Pancreas (tissue), 10 donors: Measurements from ENCODE around the gene GPC5. TPM values are rescaled to one million over a fixed set of nuclear protein-coding genes. Genes with fewer than 3 reads are reported as not detected.
A peak's percentile ranks its signal among the peaks of the same experiment; 100 is the strongest.

Experiments used
- ATAC-seq, 4 donors: fragments of 200-7000 bp; cut with Tn5 transposase; one replicate each; pipeline versions ENCODE4 v1.8.0 to v1.9.1; 2020; ENCODE audit warnings: mild to moderate bottlenecking in 4 of 4, moderate library complexity in 4 of 4
- DNase-seq, 6 donors: peaks; one replicate each; pipeline ENCODE4 v3.0.0-alpha.2; 2020
- FAIRE-seq: peaks from 2 replicates; lab custom pipeline; 2012; peaks lifted over from hg19 to GRCh38; lab: Jason Lieb, UNC
- H3K27ac ChIP-seq, 4 donors: fragments of 200-600 bp; sonication (generic); 1 replicate in 3 of 4; 2 replicates in 1 of 4; pipeline versions ENCODE4 v1.5.0 to v1.8.0; 2020
- H3K27me3 ChIP-seq, 4 donors: fragments of 200-600 bp; one replicate each; pipeline ENCODE4 v1.8.0; 2021
- H3K36me3 ChIP-seq, 3 donors: fragments of 200-600 bp; sonication (generic) in 1 of 3; one replicate each; pipeline versions ENCODE4 v1.5.0 to v1.8.0; 2020 to 2021
- H3K4me1 ChIP-seq, 3 donors: fragments of 200-600 bp; one replicate each; pipeline ENCODE4 v1.8.0; 2021
- H3K4me3 ChIP-seq, 4 donors: fragments of 200-600 bp; sonication (generic) in 2 of 4; one replicate each; pipeline versions ENCODE4 v1.5.0 to v1.8.0; 2020 to 2021
- H3K9me3 ChIP-seq, 4 donors: fragments of 200-600 bp; one replicate each; pipeline ENCODE4 v1.8.0; 2021
- WGBS, 2 donors: extraction: QIAGEN DNeasy Blood & Tissue Kit; methylation state at CpG; one replicate each; pipeline ENCODE4 v1.1.7; 2013; 5-methylcytosine and 5-hydroxymethylcytosine counted together
- intact Hi-C, 3 donors: fragments of 100-400 bp; cut with DNase I; formaldehyde crosslinking; loops; one replicate each; pipeline versions ENCODE4 v1.11.1 to v1.14.2; 2022
- polyA plus RNA-seq, 2 donors: library from polyadenylated mRNA; stranded (reverse); fragments of 200-250 nt; gene quantifications; one replicate each; pipeline ENCODE4 v1.2.3, GENCODE V29; 2013
- total RNA-seq, 6 donors: library from RNA; stranded (reverse); fragmentation: NEBNext Ultra II Directional in 4 of 6; extraction: Animal tissue kit (Norgen Biotek cat#: 25700) in 4 of 6; gene quantifications; one replicate each; pipeline versions ENCODE4 v1.2.1 to v1.2.4, GENCODE V29; 2021 to 2023
- TF ChIP-seq, protein P1 (sequence below), 4 donors: fragments of 200-600 bp; sonication (generic) in 3 of 4; IDR thresholded peaks; one replicate each; pipeline versions ENCODE4 v1.5.0 to v1.8.0; 2021; ENCODE audit warnings: antibody characterized with exemption in 4 of 4
- donor health status: healthy with polysubstance abuse.
- donor health status: DM: no; HTN: no; CAD: no; lungs with moderate emphysema.
- donor health status: DM: no; HTN: no; CAD: no.
- donor health status: control.
- donor health status: control.
- donor health status: Bipolar disorder and iron deficiency.
- donor health status: DM: yes; HTN: yes; CAD: no.
- donor health status: DM: no; HTN: no; CAD: no.
- donor health status: DM: no; HTN: no; CAD: no.
- donor health status: DM: yes; HTN: yes; CAD: no.

Gene GPC5
- total and polyA plus RNA-seq, 8 donors: 0.12 to 0.35 (median 0.35) TPM; not detected in 5

DNA sequence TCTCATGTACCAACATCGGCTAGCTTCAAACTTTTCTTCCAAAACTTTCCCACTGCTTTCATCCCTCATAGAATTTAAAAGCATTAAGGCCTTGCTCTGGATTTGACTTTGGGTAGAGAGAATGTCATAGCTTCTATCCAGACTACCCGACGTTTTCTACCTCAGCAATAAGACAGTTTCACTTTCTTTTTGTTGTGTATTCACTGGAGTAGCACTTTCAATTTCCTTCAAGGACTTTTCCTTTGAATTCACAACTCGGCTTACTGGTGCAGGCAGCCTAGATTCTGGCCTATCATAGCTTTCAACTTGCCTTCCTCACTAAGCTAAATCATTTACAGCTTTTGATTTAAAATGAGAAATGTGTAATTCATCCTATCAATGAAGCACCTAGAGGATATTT, 1407.8 kb downstream of the GPC5 start:
- TF ChIP-seq, protein P1, sequence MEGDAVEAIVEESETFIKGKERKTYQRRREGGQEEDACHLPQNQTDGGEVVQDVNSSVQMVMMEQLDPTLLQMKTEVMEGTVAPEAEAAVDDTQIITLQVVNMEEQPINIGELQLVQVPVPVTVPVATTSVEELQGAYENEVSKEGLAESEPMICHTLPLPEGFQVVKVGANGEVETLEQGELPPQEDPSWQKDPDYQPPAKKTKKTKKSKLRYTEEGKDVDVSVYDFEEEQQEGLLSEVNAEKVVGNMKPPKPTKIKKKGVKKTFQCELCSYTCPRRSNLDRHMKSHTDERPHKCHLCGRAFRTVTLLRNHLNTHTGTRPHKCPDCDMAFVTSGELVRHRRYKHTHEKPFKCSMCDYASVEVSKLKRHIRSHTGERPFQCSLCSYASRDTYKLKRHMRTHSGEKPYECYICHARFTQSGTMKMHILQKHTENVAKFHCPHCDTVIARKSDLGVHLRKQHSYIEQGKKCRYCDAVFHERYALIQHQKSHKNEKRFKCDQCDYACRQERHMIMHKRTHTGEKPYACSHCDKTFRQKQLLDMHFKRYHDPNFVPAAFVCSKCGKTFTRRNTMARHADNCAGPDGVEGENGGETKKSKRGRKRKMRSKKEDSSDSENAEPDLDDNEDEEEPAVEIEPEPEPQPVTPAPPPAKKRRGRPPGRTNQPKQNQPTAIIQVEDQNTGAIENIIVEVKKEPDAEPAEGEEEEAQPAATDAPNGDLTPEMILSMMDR (IDR thresholded peaks at IDR 0.05): no peak
- intact Hi-C loops: no loop called here
- peak overlapping the region in 2 of 4 donors; percentile 39 to 56 for H3K27ac ChIP-seq
- DNase-seq: no peak
- no peaks in the 10 kb centered on the region for H3K36me3 ChIP-seq
- no peaks in the 10 kb centered on the region for H3K9me3 ChIP-seq
- H3K4me3 ChIP-seq: peak overlapping the region in 2 of 4 donors; percentile 20 to 38
- 21 to 37% methylated on average over 4 of the region's 4 CpGs for WGBS, 2 donors
- H3K4me1 ChIP-seq: peaks cover 0 to 19% (median 6%) of the 10 kb centered on the region in 3 donors
- FAIRE-seq: peak; percentile 65
- peak; percentile 72 to 97 (median 92) for ATAC-seq
- H3K27me3 ChIP-seq: no peaks in the 10 kb centered on the region

DNA sequence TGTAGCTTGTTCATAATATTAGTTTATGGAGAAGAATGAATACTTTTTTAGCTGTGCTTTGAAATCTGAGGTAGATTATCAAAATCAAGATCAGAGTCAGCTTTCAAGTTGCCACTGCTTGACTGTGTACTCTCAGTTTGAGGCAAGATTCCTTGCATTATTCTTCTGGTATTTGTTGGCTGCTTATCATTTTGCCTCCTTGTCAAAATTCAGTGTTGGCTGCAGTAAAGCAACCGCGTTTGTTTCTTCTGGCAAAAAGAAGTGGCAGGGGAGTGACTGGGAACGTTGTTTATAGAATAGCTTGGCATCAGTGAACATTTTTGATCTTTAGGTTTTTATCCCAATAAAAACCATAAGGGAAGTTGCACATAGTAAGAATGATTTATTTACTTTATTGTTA, 1408.9 kb downstream of the GPC5 start:
- H3K36me3 ChIP-seq: no peaks in the 10 kb centered on the region
- ATAC-seq: no peak
- peak overlapping the region in 1 of 4 donors; percentile 56 for H3K27ac ChIP-seq
- H3K9me3 ChIP-seq: no peaks in the 10 kb centered on the region
- H3K4me1 ChIP-seq: peaks cover 0 to 19% (median 6%) of the 10 kb centered on the region in 3 donors
- FAIRE-seq: no peak
- no peak overlapping the region for H3K4me3 ChIP-seq
- intact Hi-C loops: no loop called here
- no peak for DNase-seq
- H3K27me3 ChIP-seq: no peaks in the 10 kb centered on the region
- 14 to 19% methylated on average over 3 of the region's 3 CpGs for WGBS, 2 donors
- TF ChIP-seq, protein P1 (IDR thresholded peaks at IDR 0.05): no peak

DNA sequence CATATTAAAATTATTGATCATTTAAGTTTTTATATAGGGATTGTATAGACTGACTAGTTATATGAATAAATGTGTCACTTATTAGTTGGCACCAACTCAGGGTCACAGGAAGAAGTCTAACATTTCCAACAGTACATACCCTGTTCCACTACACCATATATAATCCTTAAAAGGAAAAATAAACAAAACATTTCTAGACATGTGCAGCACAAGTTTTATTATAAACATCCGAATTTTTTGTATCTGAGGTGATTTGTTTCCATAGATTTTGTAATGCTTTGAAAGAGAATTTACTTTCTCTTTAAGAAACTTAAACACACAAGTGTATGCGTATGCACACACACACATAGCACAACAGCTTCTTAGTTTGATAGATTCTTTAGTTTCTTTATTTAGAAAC, 1409.5 kb downstream of the GPC5 start:
- 78 to 83% methylated on average over 2 of the region's 2 CpGs for WGBS, 2 donors

DNA sequence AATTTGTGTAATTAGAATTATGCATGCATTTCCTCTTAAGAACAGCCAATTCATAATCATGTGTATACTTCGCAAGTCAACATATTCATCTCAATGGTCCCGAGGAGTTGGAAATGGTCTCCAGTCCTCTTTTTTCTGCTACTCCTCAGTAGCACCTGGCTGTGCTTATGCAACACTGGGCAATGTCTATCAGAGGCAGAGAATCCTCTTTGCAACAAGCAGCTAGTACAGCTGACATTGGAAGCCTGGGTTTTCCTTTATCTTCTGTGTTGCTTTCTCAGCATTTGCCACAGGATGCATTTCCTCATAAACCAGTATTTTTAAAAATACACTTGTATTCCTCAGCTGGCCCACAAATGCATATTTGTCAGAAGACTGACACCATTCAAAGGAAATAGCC, 1422.9 kb downstream of the GPC5 start:
- DNase-seq: no peak
- Histone ChIP-seq H3K36me3 (no peaks in the 10 kb centered on the region), H3K27ac (no peak overlapping the region), H3K27me3 (no peaks in the 10 kb centered on the region), H3K4me1 (peaks cover 0 to 33% (median 17%) of the 10 kb centered on the region in 3 donors), H3K4me3 (no peak overlapping the region), H3K9me3 (no peaks in the 10 kb centered on the region)
- ATAC-seq: peak in 3 of 4 donors; percentile 9 to 40 (median 38)
- 48 to 64% methylated on average over 2 of the region's 2 CpGs for WGBS, 2 donors
- intact Hi-C loops: no loop called here
- TF ChIP-seq, protein P1 (IDR thresholded peaks at IDR 0.05): no peak
- FAIRE-seq: no peak

More for the DNA sequence above, 1409.5 kb downstream of the GPC5 start:
- Histone ChIP-seq H3K4me1 (peaks cover 0 to 13% (median under 1%) of the 10 kb centered on the region in 3 donors), H3K27me3 (no peaks in the 10 kb centered on the region), H3K9me3 (no peaks in the 10 kb centered on the region), H3K36me3 (no peaks in the 10 kb centered on the region), H3K27ac (no peak overlapping the region), H3K4me3 (no peak overlapping the region)
- DNase-seq (no peak), ATAC-seq (no peak), FAIRE-seq (no peak)
- TF ChIP-seq, protein P1 (IDR thresholded peaks at IDR 0.05): no peak
- intact Hi-C loops: no loop called here

DNA sequence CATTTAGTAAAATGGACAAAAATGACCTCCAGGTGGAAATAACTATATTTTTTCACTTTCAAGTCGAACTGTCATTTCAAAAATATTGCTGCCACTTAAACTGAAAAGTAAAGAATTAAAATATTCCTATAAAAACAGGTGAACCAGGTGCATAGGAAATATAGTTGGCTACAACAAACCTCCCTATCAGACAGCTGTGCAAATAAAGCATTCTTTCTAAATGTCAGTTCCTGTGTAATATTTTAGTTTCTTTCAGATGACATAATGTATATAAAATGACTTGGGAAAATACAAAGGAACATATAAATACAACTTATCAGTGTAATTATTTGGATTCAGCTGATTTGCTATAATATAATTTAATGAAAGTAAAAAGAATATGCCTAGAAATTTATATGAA, 1424.6 kb downstream of the GPC5 start:
- peak; percentile 75 to 77 (median 76) for ATAC-seq
- WGBS, 2 donors: 33 to 40% methylated on average over 1 of the region's 1 CpG

More for the DNA sequence above, 1424.6 kb downstream of the GPC5 start:
- Histone ChIP-seq H3K4me3 (no peak overlapping the region), H3K9me3 (no peaks in the 10 kb centered on the region), H3K36me3 (no peaks in the 10 kb centered on the region), H3K27ac (peak overlapping the region in 1 of 4 donors; percentile 48), H3K27me3 (no peaks in the 10 kb centered on the region), H3K4me1 (peaks cover 0 to 36% (median 17%) of the 10 kb centered on the region in 3 donors)
- TF ChIP-seq, protein P1 (IDR thresholded peaks at IDR 0.05): no peak
- intact Hi-C loops: no loop called here
- DNase-seq: no peak
- FAIRE-seq: peak; percentile 29
